ENCODE data around the gene UCK2. TPM values are rescaled to one million over a fixed set of nuclear protein-coding genes. Genes with fewer than 3 reads are reported as not detected.

Gene UCK2
- total RNA-seq, 1 donor: 61.7 TPM

DNA sequence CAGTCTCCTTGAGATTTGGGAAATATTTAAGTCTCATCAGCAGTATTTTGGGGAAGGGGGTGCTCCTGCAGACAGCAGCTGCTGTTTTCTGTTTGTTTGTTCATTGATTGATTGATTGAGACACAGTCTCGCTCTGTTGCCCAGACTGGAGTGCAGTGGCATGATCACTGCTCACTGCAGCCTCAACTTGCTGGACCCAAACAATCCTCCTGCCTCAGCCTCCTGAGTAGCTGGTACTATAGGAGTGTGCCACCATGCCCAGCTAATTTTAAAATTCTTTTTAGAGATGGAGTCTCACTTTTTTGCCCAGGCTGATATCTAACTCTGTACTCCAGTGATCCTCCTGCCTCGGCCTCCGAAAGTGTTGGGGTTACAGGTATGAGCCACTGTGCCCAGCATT, 18.2 kb downstream of the UCK2 start:
- TF ChIP-seq CTCF (IDR thresholded peaks at IDR 0.05; ENCODE audit: insufficient read depth, low read length): no peak
- no peak overlapping the region for H3K4me3 ChIP-seq (ENCODE audit: low read depth, low read length)
- DNase-seq (ENCODE audit: low read depth): no peak

DNA sequence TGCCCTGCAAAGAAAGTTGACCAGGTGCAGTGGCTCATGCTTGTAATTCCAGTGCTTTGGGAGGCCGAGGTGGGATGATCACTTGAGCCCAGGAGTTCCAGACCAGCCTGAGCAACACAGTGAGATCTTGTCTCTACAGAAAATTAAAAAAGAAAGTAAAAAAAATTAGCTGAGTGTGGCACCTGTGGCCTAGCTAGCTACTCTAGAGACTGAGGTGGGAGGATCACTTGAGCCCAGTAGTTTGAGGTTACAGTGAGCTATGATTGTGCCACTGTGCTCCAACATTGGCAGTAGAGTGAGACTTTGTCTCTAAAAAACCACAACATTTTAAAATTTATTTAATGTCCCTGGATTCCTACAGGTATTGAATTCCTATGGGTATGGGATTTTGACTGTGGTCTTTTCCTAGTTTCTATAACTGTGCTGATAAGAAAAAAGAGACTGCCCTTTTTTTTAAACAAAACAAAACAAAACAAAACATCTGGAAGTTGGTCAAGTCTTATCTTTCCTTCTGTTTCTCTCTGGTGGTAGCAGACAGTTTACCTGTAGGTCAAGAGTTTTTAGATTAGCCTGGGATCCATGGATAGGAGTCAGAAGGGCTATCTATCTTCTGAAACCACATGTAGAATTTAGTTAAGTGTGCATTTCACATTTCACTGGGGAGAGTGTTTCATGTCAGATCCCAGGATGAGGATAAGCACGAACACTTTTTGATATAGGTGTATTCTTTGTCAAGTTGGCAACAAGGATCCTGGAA, 18.8 kb downstream of the UCK2 start:
- no peak overlapping the region for H3K4me3 ChIP-seq (ENCODE audit: low read depth, low read length)
- TF ChIP-seq CTCF (IDR thresholded peaks at IDR 0.05; ENCODE audit: insufficient read depth, low read length): no peak
- no peak for DNase-seq (ENCODE audit: low read depth)

DNA sequence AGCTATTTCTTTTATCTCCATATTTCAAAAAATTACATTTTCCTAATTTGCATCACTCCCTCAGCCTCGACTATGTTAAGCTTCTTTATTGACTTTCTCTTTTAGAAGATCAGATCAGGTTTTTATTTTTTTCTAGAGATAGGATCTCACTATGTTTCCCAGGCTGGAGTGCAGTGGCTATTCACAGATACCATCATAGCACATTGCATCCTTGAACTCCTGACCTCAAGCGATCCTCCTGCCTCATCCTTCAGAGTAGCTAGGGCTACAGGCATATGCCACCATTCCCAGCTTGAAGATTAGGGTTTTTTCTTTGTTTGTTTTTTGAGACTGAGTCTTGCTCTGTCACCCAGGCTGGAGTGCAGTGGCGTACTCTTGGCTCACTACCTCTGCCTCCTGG, 20.1 kb downstream of the UCK2 start:
- no peak overlapping the region for H3K4me3 ChIP-seq (ENCODE audit: low read depth, low read length)
- TF ChIP-seq CTCF (IDR thresholded peaks at IDR 0.05; ENCODE audit: insufficient read depth, low read length): no peak
- DNase-seq (ENCODE audit: low read depth): no peak

GRCh38 chr1:165849353-165850133, 22.1 kb downstream of the UCK2 start:
- TF ChIP-seq CTCF (IDR thresholded peaks at IDR 0.05; ENCODE audit: insufficient read depth, low read length): no peak

GRCh38 chr1:165851034-165851658, 23.7 kb downstream of the UCK2 start:
- TF ChIP-seq CTCF (IDR thresholded peaks at IDR 0.05; ENCODE audit: insufficient read depth, low read length): no peak
- DNase-seq (ENCODE audit: low read depth): peak; percentile 17
- no peak overlapping the region for H3K4me3 ChIP-seq (ENCODE audit: low read depth, low read length)

More at GRCh38 chr1:165849353-165850133, 22.1 kb downstream of the UCK2 start:
- H3K4me3 ChIP-seq (ENCODE audit: low read depth, low read length): no peak overlapping the region
- no peak for DNase-seq (ENCODE audit: low read depth)

- TF ChIP-seq CTCF (IDR thresholded peaks at IDR 0.05; ENCODE audit: insufficient read depth, low read length): no peak
- no peak overlapping the region for H3K4me3 ChIP-seq (ENCODE audit: low read depth, low read length)
- DNase-seq (ENCODE audit: low read depth): no peak
Measured at GRCh38 chr1:165852871-165853270, 25.5 kb downstream of the UCK2 start.

All from fibroblast of the aortic adventitia (primary cell).